Suprapubic skin (tissue), 3 donors: ENCODE data around the gene SFTPB.

Experiments used
- POLR2AphosphoS5 ChIP-seq, 3 donors: sonication (generic); formaldehyde crosslinking; IDR thresholded peaks; one replicate each; pipeline ENCODE4 v1.6.1; 2017; ENCODE audit warnings: antibody characterized with exemption in 3 of 3
- TF ChIP-seq, protein P1 (sequence below), 2 donors: fragments of 200-600 bp in 1 of 2; fragments of 450-650 bp in 1 of 2; sonication (generic) in 1 of 2; IDR thresholded peaks; one replicate each; pipeline ENCODE4 v1.5.1; 2016 to 2019; ENCODE audit warnings: antibody characterized with exemption in 2 of 2, mild to moderate bottlenecking in 1 of 2, moderate library complexity in 1 of 2

DNA sequence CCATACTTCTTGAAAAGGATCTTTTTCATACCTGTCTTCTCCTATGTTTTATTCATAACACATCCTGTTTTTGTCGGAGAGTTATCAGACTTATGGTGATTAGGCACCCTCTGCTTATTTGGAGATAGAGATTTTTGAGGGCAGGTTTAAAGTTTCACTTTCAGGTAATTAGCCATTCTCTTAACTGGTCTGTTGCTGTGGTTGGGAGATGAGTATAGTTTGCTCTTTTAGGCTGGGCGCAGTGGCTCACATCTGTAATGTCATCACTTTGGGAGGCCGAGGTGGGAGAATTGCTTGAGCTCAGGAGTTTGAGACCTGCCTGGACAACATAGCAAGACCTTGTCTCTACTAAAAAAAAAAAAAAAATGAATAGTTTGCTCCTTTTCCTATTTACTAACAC, 25.3 kb downstream of the SFTPB start:
- TF ChIP-seq, protein P1, sequence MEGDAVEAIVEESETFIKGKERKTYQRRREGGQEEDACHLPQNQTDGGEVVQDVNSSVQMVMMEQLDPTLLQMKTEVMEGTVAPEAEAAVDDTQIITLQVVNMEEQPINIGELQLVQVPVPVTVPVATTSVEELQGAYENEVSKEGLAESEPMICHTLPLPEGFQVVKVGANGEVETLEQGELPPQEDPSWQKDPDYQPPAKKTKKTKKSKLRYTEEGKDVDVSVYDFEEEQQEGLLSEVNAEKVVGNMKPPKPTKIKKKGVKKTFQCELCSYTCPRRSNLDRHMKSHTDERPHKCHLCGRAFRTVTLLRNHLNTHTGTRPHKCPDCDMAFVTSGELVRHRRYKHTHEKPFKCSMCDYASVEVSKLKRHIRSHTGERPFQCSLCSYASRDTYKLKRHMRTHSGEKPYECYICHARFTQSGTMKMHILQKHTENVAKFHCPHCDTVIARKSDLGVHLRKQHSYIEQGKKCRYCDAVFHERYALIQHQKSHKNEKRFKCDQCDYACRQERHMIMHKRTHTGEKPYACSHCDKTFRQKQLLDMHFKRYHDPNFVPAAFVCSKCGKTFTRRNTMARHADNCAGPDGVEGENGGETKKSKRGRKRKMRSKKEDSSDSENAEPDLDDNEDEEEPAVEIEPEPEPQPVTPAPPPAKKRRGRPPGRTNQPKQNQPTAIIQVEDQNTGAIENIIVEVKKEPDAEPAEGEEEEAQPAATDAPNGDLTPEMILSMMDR (IDR thresholded peaks at IDR 0.05), result no peak
- TF ChIP-seq POLR2AphosphoS5 (IDR thresholded peaks at IDR 0.05), result no peak
